OCI-LY3 (cell line): Measurements from ENCODE around the gene HDAC7.
"Not testable (repeated sequence)": the region's sequence is repeated elsewhere in the genome, so short reads cannot be mapped to it uniquely, and the experiment has no call there.

Experiments used
- EZH2phosphoT487 ChIP-seq: fragments of 200-600 bp; shearing (Covaris generic); IDR thresholded peaks from 2 replicates; pipeline ENCODE4 v1.6.1; 2018; ENCODE audit warnings: antibody characterized with exemption, mixed run types, low read depth
- TF ChIP-seq, protein P1 (sequence below): fragments of 200-600, 300-600 bp; sonication (generic); IDR thresholded peaks from 2 replicates; pipeline ENCODE4 v1.5.1; 2014; ENCODE audit warnings: antibody characterized with exemption, low read length, low read depth

DNA sequence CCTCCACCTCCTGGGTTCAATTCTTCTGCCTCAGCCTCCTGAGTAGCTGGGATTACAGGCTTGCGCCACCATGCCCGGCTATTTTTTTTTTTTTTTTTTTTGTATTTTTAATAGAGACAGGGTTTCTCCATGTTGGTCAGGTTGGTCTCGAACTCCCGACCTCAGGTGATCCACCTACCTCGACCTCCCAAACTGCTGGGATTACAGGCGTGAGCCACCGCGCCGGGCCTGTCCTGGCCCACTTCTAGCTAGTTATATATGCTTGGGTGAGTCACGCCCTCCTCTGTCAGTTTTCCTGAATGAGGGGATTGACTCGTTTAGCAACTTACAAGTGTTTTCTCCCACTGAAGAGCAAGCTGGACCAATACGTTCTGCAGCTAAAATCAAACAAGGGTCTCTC lies 22.8 kb upstream of the HDAC7 start:
- TF ChIP-seq, protein P1, sequence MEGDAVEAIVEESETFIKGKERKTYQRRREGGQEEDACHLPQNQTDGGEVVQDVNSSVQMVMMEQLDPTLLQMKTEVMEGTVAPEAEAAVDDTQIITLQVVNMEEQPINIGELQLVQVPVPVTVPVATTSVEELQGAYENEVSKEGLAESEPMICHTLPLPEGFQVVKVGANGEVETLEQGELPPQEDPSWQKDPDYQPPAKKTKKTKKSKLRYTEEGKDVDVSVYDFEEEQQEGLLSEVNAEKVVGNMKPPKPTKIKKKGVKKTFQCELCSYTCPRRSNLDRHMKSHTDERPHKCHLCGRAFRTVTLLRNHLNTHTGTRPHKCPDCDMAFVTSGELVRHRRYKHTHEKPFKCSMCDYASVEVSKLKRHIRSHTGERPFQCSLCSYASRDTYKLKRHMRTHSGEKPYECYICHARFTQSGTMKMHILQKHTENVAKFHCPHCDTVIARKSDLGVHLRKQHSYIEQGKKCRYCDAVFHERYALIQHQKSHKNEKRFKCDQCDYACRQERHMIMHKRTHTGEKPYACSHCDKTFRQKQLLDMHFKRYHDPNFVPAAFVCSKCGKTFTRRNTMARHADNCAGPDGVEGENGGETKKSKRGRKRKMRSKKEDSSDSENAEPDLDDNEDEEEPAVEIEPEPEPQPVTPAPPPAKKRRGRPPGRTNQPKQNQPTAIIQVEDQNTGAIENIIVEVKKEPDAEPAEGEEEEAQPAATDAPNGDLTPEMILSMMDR, result not testable (repeated sequence)
- not testable (repeated sequence) for TF ChIP-seq EZH2phosphoT487
